PC-9 (cell line): ENCODE results near the gene FBXO41.

Experiments
- EZH2 ChIP-seq: fragments of 200-600 bp; sonication (generic); IDR thresholded peaks from 2 replicates; pipeline ENCODE4 v1.8.0; 2017; ENCODE audit warnings: antibody characterized with exemption, low read depth
- TF ChIP-seq, protein P1 (sequence below): fragments of 200-600 bp; sonication (generic); conservative IDR thresholded peaks from 2 replicates; pipeline ENCODE4 v1.6.1; 2017; ENCODE audit warnings: mixed run types, antibody characterized with exemption, mild to moderate bottlenecking, moderate library complexity

DNA sequence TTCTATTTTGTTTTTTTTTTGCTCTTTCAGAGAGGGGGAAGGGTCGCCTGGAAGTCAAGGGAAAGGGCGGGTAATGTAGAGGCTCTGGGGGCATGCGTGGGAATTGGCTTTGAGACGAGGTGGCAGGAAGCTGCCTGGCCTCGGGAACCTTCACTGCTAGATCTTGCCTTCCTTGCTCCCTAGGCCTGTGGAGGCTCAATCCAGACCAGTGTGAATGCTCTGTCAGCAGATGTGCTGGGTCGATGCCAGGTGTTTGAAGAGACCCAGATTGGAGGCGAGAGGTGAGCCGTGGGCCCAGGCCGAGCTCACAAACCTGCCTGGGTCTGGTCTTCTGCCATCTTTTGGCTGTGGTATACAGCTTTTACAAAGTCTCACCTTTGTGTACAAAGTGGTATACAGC is 34.6 kb downstream of the FBXO41 start:
- TF ChIP-seq, protein P1, sequence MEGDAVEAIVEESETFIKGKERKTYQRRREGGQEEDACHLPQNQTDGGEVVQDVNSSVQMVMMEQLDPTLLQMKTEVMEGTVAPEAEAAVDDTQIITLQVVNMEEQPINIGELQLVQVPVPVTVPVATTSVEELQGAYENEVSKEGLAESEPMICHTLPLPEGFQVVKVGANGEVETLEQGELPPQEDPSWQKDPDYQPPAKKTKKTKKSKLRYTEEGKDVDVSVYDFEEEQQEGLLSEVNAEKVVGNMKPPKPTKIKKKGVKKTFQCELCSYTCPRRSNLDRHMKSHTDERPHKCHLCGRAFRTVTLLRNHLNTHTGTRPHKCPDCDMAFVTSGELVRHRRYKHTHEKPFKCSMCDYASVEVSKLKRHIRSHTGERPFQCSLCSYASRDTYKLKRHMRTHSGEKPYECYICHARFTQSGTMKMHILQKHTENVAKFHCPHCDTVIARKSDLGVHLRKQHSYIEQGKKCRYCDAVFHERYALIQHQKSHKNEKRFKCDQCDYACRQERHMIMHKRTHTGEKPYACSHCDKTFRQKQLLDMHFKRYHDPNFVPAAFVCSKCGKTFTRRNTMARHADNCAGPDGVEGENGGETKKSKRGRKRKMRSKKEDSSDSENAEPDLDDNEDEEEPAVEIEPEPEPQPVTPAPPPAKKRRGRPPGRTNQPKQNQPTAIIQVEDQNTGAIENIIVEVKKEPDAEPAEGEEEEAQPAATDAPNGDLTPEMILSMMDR = no peak
- TF ChIP-seq EZH2 = no peak
